HCT116 (cell line): Measurements from ENCODE around the gene CHRNB4. TPM values are rescaled to one million over a fixed set of nuclear protein-coding genes. Genes with fewer than 3 reads are reported as not detected.
A peak's percentile ranks its signal among the peaks of the same experiment; 100 is the strongest.

Source experiments
- ATAC-seq: fragments of 200-7000 bp; cut with Tn5 transposase; 2 replicates; pipeline ENCODE4 v1.9.1; 2020; ENCODE audit warnings: mild to moderate bottlenecking, moderate library complexity
- BruUV-seq: library from RNA; stranded (reverse); fragments of 400-500 nt; replicated peaks from 2 replicates; lab custom pipeline; 2021; lab: Mats Ljungman, UMichigan
- CTCF ChIA-PET: fragments of 300-600 bp; sonication (Branson Sonifier 250); formaldehyde crosslinking; loops from one replicate; lab custom pipeline; 2021; ENCODE audit warnings: antibody characterized with exemption; lab: Charles Lee
- POLR2A ChIA-PET: fragments of 300-600, 350-600 bp; sonication (Branson Sonifier 250); formaldehyde crosslinking; loops from one replicate; lab custom pipeline; 2021; ENCODE audit warnings: antibody characterized with exemption; lab: Charles Lee
- RAD21 ChIA-PET, 2 experiments: fragments of 300-600 bp; sonication (Branson Sonifier 250); formaldehyde crosslinking; loops; one replicate each; lab custom pipeline; 2023; ENCODE audit warnings: low total read pairs in 2 of 2; ENCODE audit not compliant: uncharacterized antibody in 2 of 2, unreplicated experiment in 2 of 2, low non-redundant PET in 1 of 2; lab: Charles Lee
- DNase-seq: peaks from one replicate; pipeline ENCODE4 v3.0.0-alpha.2; 2010; ENCODE audit warnings: low read depth, low spot score
- H2AFZ ChIP-seq: fragments of 200-600 bp; shearing (Covaris generic), sonication (generic); 2 replicates; pipeline ENCODE4 v1.6.1; 2017; ENCODE audit warnings: low read depth, mixed run types, mixed read lengths, antibody characterized with exemption, low read length; ENCODE audit not compliant: poor library complexity, severe bottlenecking
- H3K27ac ChIP-seq: 2 replicates; pipeline ENCODE4 v1.5.1; 2012; ENCODE audit warnings: low read depth, low read length
- H3K27me3 ChIP-seq: fragments of 200-600 bp; sonication (generic); 2 replicates; pipeline ENCODE4 v1.6.1; 2016; ENCODE audit warnings: mixed run types, low read length, mixed read lengths; ENCODE audit not compliant: insufficient read depth
- H3K36me3 ChIP-seq, 2 experiments: fragments of 200-500 bp in 1 of 2; fragments of 200-600 bp in 1 of 2; sonication (Bioruptor generic) in 1 of 2; sonication (generic) in 1 of 2; 2 replicates each; pipeline versions ENCODE4 v1.5.1 to v1.6.1; 2014 to 2016; ENCODE audit warnings: low read length in 2 of 2, inconsistent platforms in 1 of 2, mixed read lengths in 1 of 2, mixed run types in 1 of 2; ENCODE audit not compliant: insufficient read depth in 2 of 2, control insufficient read depth in 1 of 2
- H3K4me1 ChIP-seq, 2 experiments: fragments of 200-600 bp in 1 of 2; sonication (generic) in 1 of 2; 2 replicates each; pipeline versions ENCODE4 v1.5.1 to v1.6.1; 2012 to 2017; ENCODE audit warnings: low read length in 2 of 2, inconsistent platforms in 1 of 2, mild to moderate bottlenecking in 1 of 2, mixed read lengths in 1 of 2, mixed run types in 1 of 2, moderate library complexity in 1 of 2; ENCODE audit not compliant: insufficient read depth in 2 of 2, control insufficient read depth in 1 of 2
- H3K4me2 ChIP-seq: fragments of 200-600 bp; sonication (generic); 2 replicates; pipeline ENCODE4 v1.6.1; 2017; ENCODE audit warnings: mixed run types, low read length, mixed read lengths
- H3K4me3 ChIP-seq, 2 experiments: fragments of 200-600 bp in 1 of 2; sonication (generic) in 1 of 2; replicated peaks in 1 of 2; 2 replicates each; pipeline ENCODE4 v1.5.1; 2011 to 2016; ENCODE audit warnings: low read length in 2 of 2, control low read depth in 1 of 2, low read depth in 1 of 2, mild to moderate bottlenecking in 1 of 2, mixed read lengths in 1 of 2, mixed run types in 1 of 2
- H3K79me2 ChIP-seq: fragments of 200-600 bp; sonication (generic); 2 replicates; pipeline ENCODE4 v1.6.1; 2017; ENCODE audit warnings: mild to moderate bottlenecking, mixed run types, low read length, moderate library complexity, mixed read lengths; ENCODE audit not compliant: insufficient read depth
- H3K9ac ChIP-seq: fragments of 200-600 bp; sonication (generic); 2 replicates; pipeline ENCODE4 v1.6.1; 2016; ENCODE audit warnings: low read length, mixed read lengths
- H3K9me2 ChIP-seq: fragments of 200-600 bp; sonication (generic), shearing (Covaris generic); 2 replicates; pipeline ENCODE4 v1.6.1; 2017; ENCODE audit warnings: mixed run types, mild to moderate bottlenecking, moderate library complexity; ENCODE audit not compliant: insufficient read depth
- H3K9me3 ChIP-seq, 2 experiments: fragments of 200-500 bp in 1 of 2; fragments of 200-600 bp in 1 of 2; sonication (Bioruptor generic) in 1 of 2; sonication (generic) in 1 of 2; 2 replicates each; pipeline ENCODE4 v1.6.1; 2014 to 2017; ENCODE audit warnings: low read length in 2 of 2, mixed read lengths in 2 of 2, inconsistent platforms in 1 of 2, low read depth in 1 of 2, mild to moderate bottlenecking in 1 of 2, mixed run types in 1 of 2, moderate library complexity in 1 of 2; ENCODE audit not compliant: control insufficient read depth in 1 of 2, insufficient read depth in 1 of 2
- H4K20me1 ChIP-seq: fragments of 200-600 bp; sonication (generic), shearing (Covaris generic); 2 replicates; pipeline ENCODE4 v1.6.1; 2017; ENCODE audit warnings: mixed run types, mild to moderate bottlenecking, moderate library complexity; ENCODE audit not compliant: insufficient read depth
- CBX3 ChIP-seq: IDR thresholded peaks from 2 replicates; pipeline ENCODE4 v1.6.1; 2012; ENCODE audit warnings: low read depth
- EZH2 ChIP-seq: fragments of 200-600 bp; sonication (generic); IDR thresholded peaks from 2 replicates; pipeline ENCODE4 v1.6.1; 2017; ENCODE audit warnings: antibody characterized with exemption, mixed run types
- EZH2phosphoT487 ChIP-seq: fragments of 200-600 bp; IDR thresholded peaks from 2 replicates; pipeline ENCODE4 v1.6.1; 2018; ENCODE audit warnings: antibody characterized with exemption, borderline replicate concordance
- POLR2A ChIP-seq: IDR thresholded peaks from 2 replicates; pipeline ENCODE4 v1.7.0; 2011; ENCODE audit warnings: borderline replicate concordance; ENCODE audit not compliant: insufficient read depth, insufficient read length; ENCODE audit errors: extremely low read depth
- POLR2AphosphoS5 ChIP-seq: IDR thresholded peaks from 2 replicates; pipeline ENCODE4 v1.6.1; 2011; ENCODE audit warnings: mild to moderate bottlenecking, low read depth, low read length, moderate library complexity
- SRF ChIP-seq: IDR thresholded peaks from 2 replicates; pipeline ENCODE4 v1.6.1; 2012; ENCODE audit warnings: low read depth
- TCF7L2 ChIP-seq: IDR thresholded peaks from 2 replicates; pipeline ENCODE4 v1.7.0; 2011; ENCODE audit warnings: borderline replicate concordance, inconsistent platforms; ENCODE audit not compliant: insufficient read depth, insufficient read length; ENCODE audit errors: extremely low read depth
- YY1 ChIP-seq: IDR thresholded peaks from 2 replicates; pipeline ENCODE4 v1.6.1; 2011; ENCODE audit warnings: low read length, low read depth, moderate library complexity, mild to moderate bottlenecking; ENCODE audit not compliant: insufficient replicate concordance; ENCODE audit errors: extremely low read depth
- intact Hi-C: fragments of 100-400 bp; cut with micrococcal nuclease; formaldehyde crosslinking; loops from 2 replicates; pipeline ENCODE4 v1.10.0; 2022
- total RNA-seq: library from RNA; stranded (reverse); gene quantifications from one replicate; pipeline ENCODE4 v1.2.1, GENCODE V29; 2021; ENCODE audit not compliant: unreplicated experiment
- TF ChIP-seq, protein P1 (sequence below): IDR thresholded peaks from 2 replicates; pipeline ENCODE4 v1.6.1; 2011; ENCODE audit warnings: mild to moderate bottlenecking, low read length, moderate library complexity; ENCODE audit not compliant: insufficient replicate concordance; ENCODE audit errors: extremely low read depth

The CHRNB4 gene
- total RNA-seq, 1 experiment from 2014 or later: 2.0 TPM

GRCh38 chr15:78618064-78618463 is 22.9 kb downstream of the CHRNB4 start:
- CTCF ChIA-PET: interaction anchor here (1.1 kb wide), 1 partner anchor 133 kb away, joined by 4 read pairs; no protein-coding TSS in a partner anchor
- no peak overlapping the region for H3K4me3 ChIP-seq
- H3K79me2 ChIP-seq: no peaks in the 10 kb centered on the region
- no TSS peak for BruUV-seq
- RAD21 ChIA-PET: no interaction called here
- no peaks in the 10 kb centered on the region for H3K36me3 ChIP-seq
- intact Hi-C loops: loop anchor here (1.0 kb wide), 2 partner anchors 91 to 133 kb away; no protein-coding TSS in a partner anchor
- no peaks in the 10 kb centered on the region for H3K27me3 ChIP-seq
- no peaks in the 10 kb centered on the region for H4K20me1 ChIP-seq
- no peaks in the 10 kb centered on the region for H3K9me3 ChIP-seq
- H3K9ac ChIP-seq: no peak overlapping the region
- POLR2A ChIA-PET: no interaction called here
- peak overlapping the region; percentile 83 for H2AFZ ChIP-seq
- H3K27ac ChIP-seq: no peak overlapping the region
- ATAC-seq (peak; percentile 65), DNase-seq (no peak)
- peaks cover 0 to 4% of the 10 kb centered on the region in 2 experiments; a peak in 1 of 4 replicates for H3K4me1 ChIP-seq
- H3K4me2 ChIP-seq: no peak overlapping the region
- no peaks in the 10 kb centered on the region for H3K9me2 ChIP-seq
- TF ChIP-seq, protein P1, sequence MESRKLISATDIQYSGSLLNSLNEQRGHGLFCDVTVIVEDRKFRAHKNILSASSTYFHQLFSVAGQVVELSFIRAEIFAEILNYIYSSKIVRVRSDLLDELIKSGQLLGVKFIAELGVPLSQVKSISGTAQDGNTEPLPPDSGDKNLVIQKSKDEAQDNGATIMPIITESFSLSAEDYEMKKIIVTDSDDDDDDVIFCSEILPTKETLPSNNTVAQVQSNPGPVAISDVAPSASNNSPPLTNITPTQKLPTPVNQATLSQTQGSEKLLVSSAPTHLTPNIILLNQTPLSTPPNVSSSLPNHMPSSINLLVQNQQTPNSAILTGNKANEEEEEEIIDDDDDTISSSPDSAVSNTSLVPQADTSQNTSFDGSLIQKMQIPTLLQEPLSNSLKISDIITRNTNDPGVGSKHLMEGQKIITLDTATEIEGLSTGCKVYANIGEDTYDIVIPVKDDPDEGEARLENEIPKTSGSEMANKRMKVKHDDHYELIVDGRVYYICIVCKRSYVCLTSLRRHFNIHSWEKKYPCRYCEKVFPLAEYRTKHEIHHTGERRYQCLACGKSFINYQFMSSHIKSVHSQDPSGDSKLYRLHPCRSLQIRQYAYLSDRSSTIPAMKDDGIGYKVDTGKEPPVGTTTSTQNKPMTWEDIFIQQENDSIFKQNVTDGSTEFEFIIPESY: no peak
- TF ChIP-seq TCF7L2 (no peak), POLR2A (no peak), EZH2phosphoT487 (no peak), CBX3 (no peak), SRF (no peak), YY1 (no peak), EZH2 (no peak), POLR2AphosphoS5 (no peak)
